ENCODE data around the gene ARHGEF12. TPM values are rescaled to one million over a fixed set of nuclear protein-coding genes. Genes with fewer than 3 reads are reported as not detected.

ARHGEF12 gene
- total RNA-seq, 4 donors from 2014 or later = 64.4 to 108 (median 88.3) TPM

DNA sequence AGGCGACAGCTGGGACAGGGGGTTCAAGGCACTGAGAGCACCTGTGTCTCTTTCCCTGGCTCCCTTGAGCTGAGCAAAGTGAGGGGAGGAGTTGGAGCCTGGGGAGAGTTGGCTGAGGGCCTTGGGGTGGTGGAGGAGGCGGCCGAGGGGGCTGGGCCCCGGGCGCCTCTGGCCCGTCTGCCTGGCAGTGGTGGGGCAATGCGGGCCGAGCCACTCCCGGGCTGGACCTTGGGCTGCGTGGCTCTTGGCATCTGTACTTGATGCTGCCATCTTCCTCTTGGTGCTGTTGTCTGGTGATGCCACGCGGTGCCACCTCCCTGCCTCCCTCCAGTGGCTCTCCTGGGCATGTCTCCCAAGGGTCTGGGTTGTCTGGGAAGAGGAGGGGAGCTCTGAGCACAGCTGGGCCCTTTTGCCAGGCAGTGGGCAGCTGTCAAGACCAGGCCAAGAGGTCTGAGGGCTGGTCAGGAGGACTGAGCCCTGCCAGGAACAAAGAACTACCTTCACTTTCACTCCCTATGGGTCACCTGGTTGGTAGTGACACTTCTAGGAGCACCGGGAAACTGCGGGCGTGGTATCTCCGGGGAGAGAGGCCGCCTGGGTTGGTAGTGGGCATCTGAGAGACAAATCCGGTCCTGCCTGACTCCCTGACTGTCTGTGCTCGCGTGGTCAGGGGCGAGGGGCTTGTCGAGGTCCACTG, 176.7 kb downstream of the ARHGEF12 start:
- no peak for TF ChIP-seq CTCF (IDR thresholded peaks at IDR 0.05; ENCODE audit: low read depth)

DNA sequence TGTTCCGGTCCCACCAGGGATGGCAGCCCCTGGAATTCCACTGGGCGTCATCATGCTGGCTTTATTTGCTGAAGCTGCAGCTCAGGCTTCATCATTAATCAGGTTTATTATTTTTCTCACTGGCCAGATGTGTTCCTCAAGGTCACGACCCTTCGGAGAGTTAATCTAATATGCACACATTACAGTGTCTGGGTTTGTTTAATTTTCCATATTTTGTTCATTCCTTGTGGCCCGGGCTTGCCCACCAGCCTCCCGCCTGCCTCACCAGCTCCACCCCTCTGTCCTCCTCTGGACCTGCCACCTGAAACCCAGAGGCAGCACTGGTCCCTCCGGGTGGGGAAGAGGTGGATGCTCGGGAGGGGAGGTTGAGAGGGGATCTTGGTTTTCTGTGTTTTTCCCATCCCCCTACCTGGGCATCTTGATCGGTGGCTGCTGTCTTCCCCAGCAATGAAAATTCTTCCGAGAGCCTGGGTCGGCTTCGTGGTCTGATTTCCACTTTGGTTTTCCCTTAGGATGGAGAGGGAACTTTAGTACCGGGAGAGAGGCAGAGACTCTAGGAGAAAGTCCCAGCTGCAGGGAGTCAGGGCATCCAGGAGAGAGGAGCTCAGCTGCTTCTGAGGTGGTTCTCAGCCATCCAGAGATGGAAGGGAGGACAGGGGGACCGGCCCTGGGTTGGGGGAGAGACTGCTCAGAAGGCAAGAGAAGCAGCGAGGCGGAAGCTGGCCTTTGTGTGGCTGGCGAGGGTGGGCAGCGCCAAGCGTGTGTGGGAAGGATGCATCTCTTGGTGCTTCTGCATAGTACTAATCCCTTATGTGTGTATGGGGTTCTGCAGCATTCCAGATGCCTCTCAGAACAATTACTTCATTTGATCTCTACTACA, 177.5 kb downstream of the ARHGEF12 start:
- TF ChIP-seq CTCF (IDR thresholded peaks at IDR 0.05; ENCODE audit: low read depth) = no peak

GRCh38 chr11:120514541-120515121, 178.4 kb downstream of the ARHGEF12 start:
- no peak for TF ChIP-seq CTCF (IDR thresholded peaks at IDR 0.05; ENCODE audit: low read depth)

GRCh38 chr11:120515186-120515723, 179.0 kb downstream of the ARHGEF12 start:
- TF ChIP-seq CTCF (IDR thresholded peaks at IDR 0.05; ENCODE audit: low read depth) = no peak

DNA sequence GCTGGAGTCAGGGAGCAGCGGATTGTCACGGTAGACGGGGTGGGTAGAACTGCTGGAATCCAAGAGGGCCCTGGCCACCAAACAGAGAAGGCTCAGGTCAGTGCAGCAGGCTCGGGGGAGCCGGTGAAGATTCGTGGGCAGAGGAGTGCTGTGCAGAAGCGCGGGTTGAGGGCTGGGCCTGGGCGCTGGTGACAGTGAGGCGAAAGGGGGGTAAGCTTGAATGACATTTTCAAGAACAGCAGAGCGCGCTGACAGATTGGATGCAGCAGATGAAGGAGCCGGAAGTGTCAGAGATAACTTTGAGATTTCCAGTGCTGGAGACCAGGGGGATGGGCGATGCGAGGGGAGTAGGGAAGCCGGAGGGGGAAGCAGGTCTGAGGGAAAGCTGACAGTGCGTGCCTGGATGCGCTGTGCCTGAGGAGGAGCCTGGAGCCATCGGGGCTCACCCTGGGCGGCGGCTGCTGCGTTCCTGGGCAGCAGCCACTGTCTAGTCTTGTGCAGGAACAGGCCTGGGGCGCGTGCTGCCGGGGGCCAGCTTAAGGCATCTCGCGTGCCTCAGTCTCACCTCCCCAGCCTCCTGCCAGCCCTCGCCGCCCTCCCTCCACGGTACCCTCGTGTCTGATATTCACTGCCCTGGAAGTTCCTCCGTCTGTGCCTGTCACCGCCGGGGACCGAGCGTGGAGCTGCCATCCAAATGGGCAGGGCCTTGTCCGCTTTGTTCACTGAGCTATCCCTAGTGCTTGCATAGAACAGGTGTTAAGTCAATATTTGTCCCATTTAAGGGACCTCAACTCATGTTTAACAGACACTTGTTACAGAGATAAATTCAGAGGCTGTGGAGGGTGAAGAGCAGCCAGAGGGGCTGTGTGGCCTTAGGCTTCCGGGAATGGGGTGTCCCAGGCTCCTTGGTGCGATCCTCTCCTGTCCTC, 180.5 kb downstream of the ARHGEF12 start:
- no peak for TF ChIP-seq CTCF (IDR thresholded peaks at IDR 0.05; ENCODE audit: low read depth)

DNA sequence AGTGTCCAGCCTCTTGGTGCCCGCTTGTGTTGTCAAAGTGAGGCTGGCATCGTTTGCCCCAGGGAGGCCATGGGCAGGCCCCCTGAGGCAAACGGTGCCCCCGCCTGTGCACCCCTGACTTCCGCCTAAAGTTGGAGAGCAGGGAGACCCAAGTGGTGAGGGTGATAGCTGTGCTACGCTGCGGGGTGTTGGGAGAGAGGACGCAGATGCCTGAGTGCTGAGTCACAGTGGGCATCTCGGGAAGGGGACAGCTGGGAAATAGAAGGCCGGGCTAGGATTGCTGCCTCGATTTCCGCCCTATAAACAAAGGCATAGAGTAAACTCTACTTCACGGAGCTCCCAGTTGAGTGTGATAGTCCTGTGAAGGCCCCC, 181.2 kb downstream of the ARHGEF12 start:
- no peak for TF ChIP-seq CTCF (IDR thresholded peaks at IDR 0.05; ENCODE audit: low read depth)

Measured in subcutaneous adipose tissue (tissue), 4 donors.